Ishikawa (cell line): ENCODE data around the gene ATP8A2.

Source experiments
- FOXM1 ChIP-seq: IDR thresholded peaks from 2 replicates; pipeline ENCODE4 v1.6.1; 2012; ENCODE audit warnings: low read depth, borderline replicate concordance
- NFIC ChIP-seq: IDR thresholded peaks from 2 replicates; pipeline ENCODE4 v1.6.1; 2012
- TAF1 ChIP-seq: IDR thresholded peaks from 2 replicates; pipeline ENCODE4 v1.6.1; 2012; ENCODE audit warnings: low read depth, mild to moderate bottlenecking
- TEAD4 ChIP-seq: IDR thresholded peaks from 2 replicates; pipeline ENCODE4 v1.6.1; 2012

DNA sequence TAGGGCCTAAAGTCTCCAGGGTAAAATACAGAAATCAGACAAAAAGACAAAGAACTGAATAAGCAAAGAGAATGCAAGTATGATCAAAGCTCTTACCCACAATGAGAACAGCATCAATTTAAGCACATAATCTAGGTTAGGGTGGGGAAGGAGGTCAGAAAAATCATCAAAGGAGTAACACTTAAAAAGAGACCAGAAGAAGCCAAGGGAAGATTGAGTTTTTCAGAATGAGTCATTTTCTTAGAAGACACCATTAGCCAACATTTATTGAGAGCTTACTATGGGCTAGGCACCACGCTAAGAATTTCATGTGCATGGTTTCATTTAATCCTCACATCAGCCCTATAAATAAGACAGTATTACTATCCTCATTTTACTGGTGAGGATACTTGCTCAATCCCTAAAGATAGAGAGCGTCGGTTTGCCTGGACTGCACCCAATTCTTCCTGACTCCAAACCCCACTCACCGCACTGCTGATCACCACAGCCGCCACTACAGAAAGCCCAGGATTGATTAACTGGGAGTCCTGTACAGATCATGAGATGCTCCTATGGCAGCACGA lies 681.7 kb downstream of the ATP8A2 start:
- no peak for TF ChIP-seq TEAD4
- TF ChIP-seq NFIC: no peak
- TF ChIP-seq TAF1: no peak
- TF ChIP-seq FOXM1: no peak
